HEK293 (cell line): ENCODE data around the gene APOE.

Experiments
- TCF7L2 ChIP-seq: IDR thresholded peaks from 2 replicates; pipeline ENCODE4 v1.6.1; 2011; ENCODE audit warnings: low read depth, mild to moderate bottlenecking, inconsistent platforms, low read length, moderate library complexity, borderline replicate concordance
- YY1 ChIP-seq: fragments of 450-650 bp; formaldehyde crosslinking; IDR thresholded peaks from 2 replicates; pipeline ENCODE4 v1.5.1; 2018; ENCODE audit warnings: missing biosample characterization, missing genetic modification characterization
- ZBTB49 ChIP-seq: fragments of 450-650 bp; formaldehyde crosslinking; IDR thresholded peaks from 2 replicates; pipeline ENCODE4 v1.5.1; 2016; ENCODE audit warnings: missing biosample characterization, missing genetic modification characterization, low read depth
- ZNF426 ChIP-seq: fragments of 450-650 bp; formaldehyde crosslinking; IDR thresholded peaks from 2 replicates; pipeline ENCODE4 v1.5.1; 2017; ENCODE audit warnings: missing biosample characterization, missing genetic modification characterization, mild to moderate bottlenecking, inconsistent platforms, moderate library complexity

GRCh38 chr19:44908836-44909261 is 3.3 kb downstream of the APOE start:
- no peak for TF ChIP-seq TCF7L2
- no peak for TF ChIP-seq ZBTB49
- no peak for TF ChIP-seq YY1 (tag by site-specific recombination)
- TF ChIP-seq ZNF426, result no peak
